ENCODE results near the gene S100A6.

Gene S100A6

GRCh38 chr1:153544453-153545066 is 8.8 kb upstream of the S100A6 start:
- peak; percentile 64 for DNase-seq

GRCh38 chr1:153543736-153544135 is 7.9 kb upstream of the S100A6 start:
- DNase-seq: no peak

- no peak for DNase-seq
Measured at GRCh38 chr1:153542956-153543711, 7.3 kb upstream of the S100A6 start.

- no peak for DNase-seq
Measured at GRCh38 chr1:153541641-153542590, 6.1 kb upstream of the S100A6 start.

- no peak for DNase-seq
Measured at GRCh38 chr1:153540394-153541361, 4.9 kb upstream of the S100A6 start, which contains the start of gene S100A5. S100A5 (minus strand) TSS chr1:153540934; CDS start chr1:153540191, 743 bp downstream.

- no peak for DNase-seq
Measured at GRCh38 chr1:153539395-153540093, 3.8 kb upstream of the S100A6 start.

- peak; percentile 97 for DNase-seq
Measured at GRCh38 chr1:153538315-153538821, 2.6 kb upstream of the S100A6 start.

- DNase-seq: no peak
Measured at GRCh38 chr1:153537376-153537730, 1.6 kb upstream of the S100A6 start.

GRCh38 chr1:153536671-153537375 is 1.0 kb upstream of the S100A6 start:
- no peak for DNase-seq

GRCh38 chr1:153536012-153536670 is 350 bp upstream of the S100A6 start:
- no peak for DNase-seq

- DNase-seq: no peak
Measured at GRCh38 chr1:153534925-153535241, 908 bp downstream of the S100A6 start.

- no peak for DNase-seq
Measured at GRCh38 chr1:153534226-153534924, 1.4 kb downstream of the S100A6 start.

GRCh38 chr1:153533689-153534201 is 2.0 kb downstream of the S100A6 start:
- peak; percentile 90 for DNase-seq

- peak; percentile 92 for DNase-seq
Measured at GRCh38 chr1:153532769-153533599, 2.8 kb downstream of the S100A6 start.

GRCh38 chr1:153532181-153532580 is 3.6 kb downstream of the S100A6 start:
- DNase-seq: peak; percentile 50

- no peak for DNase-seq
Measured at GRCh38 chr1:153531638-153532037, 4.2 kb downstream of the S100A6 start.

- DNase-seq: no peak
Measured at GRCh38 chr1:153527683-153528040, 8.1 kb downstream of the S100A6 start.

- DNase-seq: no peak
Measured at GRCh38 chr1:153527023-153527682, 8.6 kb downstream of the S100A6 start.
